HG03060 (cell line): ENCODE measurements around the gene MTCL1.
"Not testable (repeated sequence)": the region's sequence is repeated elsewhere in the genome, so short reads cannot be mapped to it uniquely, and the experiment has no call there.

Source experiments
- ATAC-seq: cut with Tn5 transposase; IDR thresholded peaks from one replicate; pipeline ENCODE4 v1.9.1; 2021; ENCODE audit warnings: low read depth, moderate number of reproducible peaks; ENCODE audit not compliant: unreplicated experiment

MTCL1 gene

GRCh38 chr18:8741117-8741516 is 35.8 kb downstream of the MTCL1 start:
- no peak for ATAC-seq

- no peak for ATAC-seq
Measured at GRCh38 chr18:8741532-8741931, 36.2 kb downstream of the MTCL1 start.

- no peak for ATAC-seq
Measured at GRCh38 chr18:8742387-8743361, 37.3 kb downstream of the MTCL1 start.

GRCh38 chr18:8744038-8744437 is 38.7 kb downstream of the MTCL1 start:
- no peak for ATAC-seq

- no peak for ATAC-seq
Measured at GRCh38 chr18:8744656-8745055, 39.3 kb downstream of the MTCL1 start.

- ATAC-seq, result no peak
Measured at GRCh38 chr18:8745355-8746014, 40.1 kb downstream of the MTCL1 start.

GRCh38 chr18:8747440-8747937 is 42.1 kb downstream of the MTCL1 start:
- no peak for ATAC-seq

GRCh38 chr18:8749492-8749891 is 44.1 kb downstream of the MTCL1 start:
- no peak for ATAC-seq

- ATAC-seq, result no peak
Measured at GRCh38 chr18:8750954-8751415, 45.6 kb downstream of the MTCL1 start.

- ATAC-seq, result no peak
Measured at GRCh38 chr18:8751692-8752091, 46.3 kb downstream of the MTCL1 start.

- ATAC-seq, result no peak
Measured at GRCh38 chr18:8752329-8752728, 47.0 kb downstream of the MTCL1 start.

- no peak for ATAC-seq
Measured at GRCh38 chr18:8754995-8755960, 49.9 kb downstream of the MTCL1 start.

GRCh38 chr18:8756571-8756970 is 51.2 kb downstream of the MTCL1 start:
- no peak for ATAC-seq

GRCh38 chr18:8757396-8757997 is 52.1 kb downstream of the MTCL1 start:
- ATAC-seq, result no peak

- ATAC-seq, result no peak
Measured at GRCh38 chr18:8758466-8758865, 53.1 kb downstream of the MTCL1 start.

- no peak for ATAC-seq
Measured at GRCh38 chr18:8760984-8761383, 55.6 kb downstream of the MTCL1 start.

GRCh38 chr18:8761535-8761934 is 56.2 kb downstream of the MTCL1 start:
- ATAC-seq, result not testable (repeated sequence)

GRCh38 chr18:8762968-8763367 is 57.6 kb downstream of the MTCL1 start:
- no peak for ATAC-seq

GRCh38 chr18:8763611-8764010 is 58.3 kb downstream of the MTCL1 start:
- no peak for ATAC-seq
